Neural crest cell (in vitro differentiated cells): ENCODE measurements around the gene SCAPER. TPM values are rescaled to one million over a fixed set of nuclear protein-coding genes. Genes with fewer than 3 reads are reported as not detected.

Experiments used
- DNase-seq: peaks from one replicate; pipeline ENCODE4 v3.0.0; 2021; ENCODE audit warnings: low read depth, mixed read lengths, low spot score
- H3K27ac Mint-ChIP-seq: one replicate; pipeline ENCODE4 v1.8.0; 2021; ENCODE audit warnings: mild to moderate bottlenecking, mixed read lengths; ENCODE audit not compliant: unreplicated experiment
- H3K27me3 Mint-ChIP-seq: 2 replicates; pipeline ENCODE4 v1.8.0; 2021; ENCODE audit warnings: low read depth, mild to moderate bottlenecking, mixed read lengths
- H3K36me3 Mint-ChIP-seq: 2 replicates; pipeline ENCODE4 v1.8.0; 2021; ENCODE audit warnings: low read depth, mild to moderate bottlenecking, mixed read lengths
- H3K4me1 Mint-ChIP-seq: 2 replicates; pipeline ENCODE4 v1.8.0; 2021; ENCODE audit warnings: mixed read lengths
- H3K4me3 Mint-ChIP-seq: one replicate; pipeline ENCODE4 v1.8.0; 2021; ENCODE audit warnings: mild to moderate bottlenecking, mixed read lengths
- H3K9me3 Mint-ChIP-seq: 2 replicates; pipeline ENCODE4 v1.8.0; 2021; ENCODE audit warnings: mixed read lengths
- CTCF ChIP-seq: fragments of 200-600 bp; sonication (generic); conservative IDR thresholded peaks from 2 replicates; pipeline ENCODE4 v1.5.0; 2021; ENCODE audit warnings: antibody characterized with exemption, mild to moderate bottlenecking
- total RNA-seq: library from RNA; stranded (reverse); gene quantifications from 2 replicates; pipeline ENCODE4 v1.2.1, GENCODE V29; 2021

Gene SCAPER
- total RNA-seq, 1 donor from 2014 or later: 15.3 TPM

- H3K4me1 Mint-ChIP-seq: no peaks in the 10 kb centered on the region
- H3K4me3 Mint-ChIP-seq: no peak overlapping the region
- TF ChIP-seq CTCF: no peak
- no peak overlapping the region for H3K27ac Mint-ChIP-seq
- H3K9me3 Mint-ChIP-seq: peaks cover 2% of the 10 kb centered on the region
- H3K27me3 Mint-ChIP-seq: no peaks in the 10 kb centered on the region
- no peaks in the 10 kb centered on the region for H3K36me3 Mint-ChIP-seq
- no peak for DNase-seq
Observed at GRCh38 chr15:76495487-76495886, 409.7 kb downstream of the SCAPER start.

GRCh38 chr15:76492538-76492937, 412.6 kb downstream of the SCAPER start:
- no peak overlapping the region for H3K4me3 Mint-ChIP-seq
- H3K27ac Mint-ChIP-seq: no peak overlapping the region
- no peaks in the 10 kb centered on the region for H3K36me3 Mint-ChIP-seq
- no peak for DNase-seq
- no peaks in the 10 kb centered on the region for H3K27me3 Mint-ChIP-seq
- no peak for TF ChIP-seq CTCF
- no peaks in the 10 kb centered on the region for H3K4me1 Mint-ChIP-seq
- peaks cover 5% of the 10 kb centered on the region for H3K9me3 Mint-ChIP-seq

- Mint-ChIP-seq H3K4me3 (no peak overlapping the region), H3K4me1 (no peaks in the 10 kb centered on the region), H3K36me3 (no peaks in the 10 kb centered on the region)
Observed at GRCh38 chr15:76483752-76484151, 421.4 kb downstream of the SCAPER start.

GRCh38 chr15:76483018-76483417, 422.1 kb downstream of the SCAPER start:
- no peak for DNase-seq
- TF ChIP-seq CTCF: no peak
- Mint-ChIP-seq H3K9me3 (peaks cover 7% of the 10 kb centered on the region), H3K4me1 (no peaks in the 10 kb centered on the region), H3K27me3 (no peaks in the 10 kb centered on the region), H3K27ac (no peak overlapping the region), H3K4me3 (no peak overlapping the region), H3K36me3 (no peaks in the 10 kb centered on the region)

More at GRCh38 chr15:76483752-76484151, 421.4 kb downstream of the SCAPER start:
- Mint-ChIP-seq H3K27ac (no peak overlapping the region), H3K27me3 (no peaks in the 10 kb centered on the region), H3K9me3 (peaks cover 7% of the 10 kb centered on the region)
- no peak for TF ChIP-seq CTCF
- DNase-seq: no peak

GRCh38 chr15:76480267-76480666, 424.9 kb downstream of the SCAPER start:
- no peak for TF ChIP-seq CTCF
- Mint-ChIP-seq H3K4me1 (no peaks in the 10 kb centered on the region), H3K36me3 (no peaks in the 10 kb centered on the region), H3K27me3 (no peaks in the 10 kb centered on the region), H3K4me3 (no peak overlapping the region), H3K27ac (no peak overlapping the region), H3K9me3 (peaks cover 6% of the 10 kb centered on the region)
- no peak for DNase-seq

- no peak for TF ChIP-seq CTCF
- Mint-ChIP-seq H3K4me3 (no peak overlapping the region), H3K4me1 (no peaks in the 10 kb centered on the region), H3K9me3 (peaks cover 6% of the 10 kb centered on the region), H3K36me3 (peaks cover 25% of the 10 kb centered on the region), H3K27me3 (no peaks in the 10 kb centered on the region), H3K27ac (no peak overlapping the region)
- no peak for DNase-seq
Observed at GRCh38 chr15:76470691-76471090, 434.4 kb downstream of the SCAPER start.
